Activated CD8-positive, alpha-beta memory T cell treated with anti-CD3 and anti-CD28 coated beads, Interleukin-2, amount 50 U/mL, for 4 hours (primary cell): ENCODE results near the gene DMRTC2.

ENCODE experiments used
- DNase-seq: peaks from one replicate; pipeline ENCODE4 v3.0.0-alpha.2; 2020

Gene DMRTC2

DNA sequence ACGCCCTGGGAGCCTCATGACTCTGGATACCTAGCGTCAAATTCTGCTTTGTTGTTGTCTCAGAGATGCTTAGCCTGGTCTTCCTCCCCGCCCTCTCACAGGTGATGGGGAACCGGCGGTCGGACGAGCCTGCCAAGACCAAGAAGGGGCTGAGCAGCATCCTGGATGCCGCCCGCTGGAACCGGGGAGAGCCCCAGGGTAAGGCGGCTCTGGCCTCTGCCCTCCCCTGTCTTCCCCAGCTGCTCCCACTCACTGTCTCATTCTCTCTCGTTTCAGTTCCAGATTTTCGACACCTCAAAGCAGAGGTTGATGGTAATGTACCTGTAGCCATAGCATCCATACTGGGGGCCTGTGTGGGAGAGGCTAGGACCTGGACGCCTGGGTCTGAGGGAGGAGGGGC is 49.5 kb downstream of the DMRTC2 start:
- no peak for DNase-seq

DNA sequence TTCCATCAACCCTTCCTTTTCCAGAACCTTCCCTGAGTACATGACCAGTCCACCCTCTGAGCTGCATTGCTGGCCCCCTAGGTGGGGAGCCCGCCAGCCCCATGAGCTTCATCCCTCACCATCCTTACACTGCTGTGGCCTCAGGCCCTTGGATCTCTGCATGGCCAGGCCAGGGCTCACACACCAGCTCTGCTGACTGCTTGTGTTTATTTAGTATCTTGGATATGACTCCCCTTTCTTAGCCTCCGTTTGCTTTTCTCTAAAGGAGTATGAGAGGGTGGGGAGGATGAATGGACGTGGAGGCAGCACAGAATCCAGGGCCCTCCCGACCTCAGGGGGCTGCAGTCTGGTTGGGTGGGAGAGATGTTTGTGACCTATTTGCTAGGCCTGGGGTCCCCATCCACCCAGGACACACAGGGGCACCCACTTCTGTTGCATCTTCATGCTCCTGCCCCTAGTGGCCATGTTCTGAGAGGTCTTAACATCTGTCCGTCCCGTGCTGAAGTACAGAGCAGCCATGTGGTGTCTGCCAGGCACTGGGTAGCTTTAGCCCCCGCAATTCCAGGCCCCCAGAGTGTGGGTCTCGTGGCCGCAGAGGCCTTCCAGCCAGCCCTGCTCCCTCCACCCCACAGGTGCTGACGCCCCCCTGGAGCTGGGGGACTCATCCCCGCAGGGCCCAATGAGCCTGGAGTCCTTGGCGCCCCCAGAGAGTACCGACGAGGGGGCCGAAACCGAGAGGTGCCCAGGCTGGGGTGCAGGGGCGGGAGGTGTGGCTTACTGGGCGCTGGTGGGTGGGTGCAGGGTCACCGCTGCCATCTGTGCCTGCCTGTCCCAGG is 51.1 kb downstream of the DMRTC2 start:
- no peak for DNase-seq

DNA sequence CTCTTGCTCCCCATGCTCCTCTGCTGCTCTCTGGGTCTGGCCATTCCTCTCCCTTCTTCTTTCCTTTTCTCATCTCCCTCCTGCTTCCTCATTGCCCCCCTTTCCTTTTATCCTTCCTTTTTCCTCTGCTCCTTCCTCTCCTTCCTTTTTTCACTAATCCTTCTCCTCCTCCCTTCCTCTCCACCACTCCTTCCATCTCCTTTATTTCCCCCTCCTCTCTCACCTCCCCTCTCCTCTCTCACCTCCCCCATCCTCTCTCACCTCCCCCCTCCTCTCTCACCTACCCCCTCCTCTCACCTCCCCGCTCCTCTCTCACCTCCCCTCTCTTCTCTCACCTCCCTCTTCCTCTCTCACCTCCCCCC is 51.7 kb downstream of the DMRTC2 start:
- no peak for DNase-seq

DNA sequence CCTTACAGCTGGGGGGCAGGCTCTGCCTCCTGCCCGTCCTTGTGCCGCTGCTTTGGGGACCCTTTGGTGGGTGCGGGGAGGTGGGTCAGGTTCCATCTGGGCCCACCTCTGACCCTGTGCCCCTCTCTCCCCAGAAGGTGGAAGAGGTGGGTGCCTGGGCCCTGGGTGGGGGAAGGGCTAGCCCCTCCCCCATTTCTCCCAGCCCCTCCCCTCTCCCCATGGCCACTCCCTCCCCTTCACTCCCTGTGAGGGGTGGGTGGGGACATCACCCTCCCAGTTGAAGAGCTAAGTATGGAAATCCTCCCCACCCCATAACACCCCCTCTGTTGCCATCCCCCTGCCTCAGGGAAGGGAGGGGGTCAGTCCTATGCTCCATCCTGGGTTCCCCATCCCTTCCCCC is 52.3 kb downstream of the DMRTC2 start:
- no peak for DNase-seq

DNA sequence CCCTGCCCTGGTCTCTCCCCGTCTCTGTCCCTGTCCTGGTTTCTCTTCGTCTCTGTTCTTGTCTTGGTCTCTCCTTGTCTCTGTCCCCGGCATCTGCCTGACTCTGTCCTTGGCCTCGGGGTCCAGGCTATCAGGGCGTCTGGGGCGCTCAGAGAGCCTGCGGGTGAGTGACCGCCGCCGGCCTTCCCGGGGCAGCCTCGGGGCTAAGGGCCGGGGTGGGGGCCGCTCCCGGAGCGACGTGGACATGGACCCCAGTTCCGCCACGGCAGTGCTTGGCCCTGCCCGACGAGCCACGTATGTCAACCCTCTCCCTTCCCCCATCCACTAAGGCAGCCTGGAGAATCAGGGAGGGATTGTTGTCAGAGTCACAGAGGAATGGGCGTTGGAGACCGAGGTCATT is 53.0 kb downstream of the DMRTC2 start:
- DNase-seq: no peak

DNA sequence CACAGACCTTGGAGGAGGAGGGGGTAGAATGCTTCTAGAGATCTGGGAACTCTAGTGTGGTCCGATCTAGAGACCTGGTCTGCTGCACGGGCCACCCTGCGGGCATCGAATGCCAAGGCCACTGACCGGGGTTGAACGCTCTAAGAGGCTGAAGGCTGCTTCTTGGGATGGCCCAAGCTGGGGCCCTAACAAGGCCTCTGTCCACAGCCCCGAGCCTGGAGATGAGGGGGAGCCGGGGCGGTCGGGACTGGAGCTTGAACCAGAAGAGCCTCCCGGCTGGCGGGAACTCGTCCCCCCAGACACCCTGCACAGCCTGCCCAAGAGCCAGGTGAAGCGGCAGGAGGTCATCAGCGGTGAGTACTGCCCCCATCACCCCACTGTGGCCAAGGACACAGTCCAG is 53.4 kb downstream of the DMRTC2 start:
- no peak for DNase-seq
